GM18526 (cell line): ENCODE measurements around the gene IFT172.

Experiments used
- POLR2A ChIP-seq: IDR thresholded peaks from 3 replicates; pipeline ENCODE4 v1.6.1; 2011; ENCODE audit not compliant: insufficient read length; ENCODE audit errors: extremely low read depth

The IFT172 gene

GRCh38 chr2:27489498-27490397 is at the start of gene IFT172:
Gene IFT172 (minus strand): TSS chr2:27489743. CDS start chr2:27489653, 90 bp downstream.
- TF ChIP-seq POLR2A, result peak; percentile 51

GRCh38 chr2:27537287-27537686 is 47.7 kb upstream of the IFT172 start:
- TF ChIP-seq POLR2A, result no peak

- no peak for TF ChIP-seq POLR2A
Observed at GRCh38 chr2:27531983-27532382, 42.4 kb upstream of the IFT172 start.

GRCh38 chr2:27527182-27527581 is 37.6 kb upstream of the IFT172 start:
- TF ChIP-seq POLR2A, result no peak

- no peak for TF ChIP-seq POLR2A
Observed at GRCh38 chr2:27522400-27522945, 32.9 kb upstream of the IFT172 start.

- TF ChIP-seq POLR2A, result no peak
Observed at GRCh38 chr2:27520316-27520715, 30.8 kb upstream of the IFT172 start.

- no peak for TF ChIP-seq POLR2A
Observed at GRCh38 chr2:27518782-27519113, 29.2 kb upstream of the IFT172 start.

GRCh38 chr2:27518113-27518781 is 28.7 kb upstream of the IFT172 start:
- no peak for TF ChIP-seq POLR2A

GRCh38 chr2:27509326-27509725 is 19.8 kb upstream of the IFT172 start:
- no peak for TF ChIP-seq POLR2A

- no peak for TF ChIP-seq POLR2A
Observed at GRCh38 chr2:27507293-27507692, 17.8 kb upstream of the IFT172 start.

- TF ChIP-seq POLR2A, result no peak
Observed at GRCh38 chr2:27506587-27506986, 17.0 kb upstream of the IFT172 start.

- no peak for TF ChIP-seq POLR2A
Observed at GRCh38 chr2:27502142-27502541, 12.6 kb upstream of the IFT172 start.

- no peak for TF ChIP-seq POLR2A
Observed at GRCh38 chr2:27501042-27501441, 11.5 kb upstream of the IFT172 start.

GRCh38 chr2:27498975-27499374 is 9.4 kb upstream of the IFT172 start:
- TF ChIP-seq POLR2A, result no peak

- TF ChIP-seq POLR2A, result no peak
Observed at GRCh38 chr2:27497288-27497627, 7.7 kb upstream of the IFT172 start.
